Colonic mucosa (tissue), 4 donors: ENCODE data around the gene IDH2. TPM values are rescaled to one million over a fixed set of nuclear protein-coding genes. Genes with fewer than 3 reads are reported as not detected.
A peak's percentile ranks its signal among the peaks of the same experiment; 100 is the strongest.

Experiments
- DNase-seq: peaks from one replicate; pipeline ENCODE4 v3.0.0-alpha.2; 2020
- H3K27ac ChIP-seq: fragments of 200-600 bp; one replicate; pipeline ENCODE4 v1.8.0; 2021
- H3K27me3 ChIP-seq: fragments of 200-600 bp; one replicate; pipeline ENCODE4 v1.8.0; 2021
- H3K36me3 ChIP-seq: fragments of 200-600 bp; one replicate; pipeline ENCODE4 v1.8.0; 2021
- H3K4me1 ChIP-seq: fragments of 200-600 bp; one replicate; pipeline ENCODE4 v1.8.0; 2021; ENCODE audit warnings: mild to moderate bottlenecking
- H3K4me3 ChIP-seq: fragments of 200-600 bp; one replicate; pipeline ENCODE4 v1.8.0; 2021
- H3K9ac ChIP-seq, 2 donors: one replicate each; pipeline ENCODE4 v1.7.0; 2013; ENCODE audit warnings: control low read depth in 2 of 2, low read depth in 2 of 2, low read length in 2 of 2
- H3K9me3 ChIP-seq: fragments of 200-600 bp; one replicate; pipeline ENCODE4 v1.8.0; 2021
- CTCF ChIP-seq: fragments of 200-600 bp; IDR thresholded peaks from one replicate; pipeline ENCODE4 v1.8.0; 2022; ENCODE audit warnings: antibody characterized with exemption, mild to moderate bottlenecking
- intact Hi-C: fragments of 100-400 bp; cut with DNase I; formaldehyde crosslinking; loops from one replicate; pipeline ENCODE4 v1.14.1; 2022
- total RNA-seq, 2 donors: library from RNA; stranded (reverse); fragmentation: NEBNext Ultra II Directional in 1 of 2; extraction: Animal tissue kit (Norgen Biotek cat#: 25700) in 1 of 2; gene quantifications; one replicate each; pipeline ENCODE4 v1.2.1, GENCODE V29; 2021
- donor health status: healthy.
- donor health status: DM: no; HTN: no; CAD: no.
- donor health status: DM: no; HTN: no; CAD: no.

Gene IDH2
- total RNA-seq, 2 donors from 2014 or later: 201 to 286 TPM

DNA sequence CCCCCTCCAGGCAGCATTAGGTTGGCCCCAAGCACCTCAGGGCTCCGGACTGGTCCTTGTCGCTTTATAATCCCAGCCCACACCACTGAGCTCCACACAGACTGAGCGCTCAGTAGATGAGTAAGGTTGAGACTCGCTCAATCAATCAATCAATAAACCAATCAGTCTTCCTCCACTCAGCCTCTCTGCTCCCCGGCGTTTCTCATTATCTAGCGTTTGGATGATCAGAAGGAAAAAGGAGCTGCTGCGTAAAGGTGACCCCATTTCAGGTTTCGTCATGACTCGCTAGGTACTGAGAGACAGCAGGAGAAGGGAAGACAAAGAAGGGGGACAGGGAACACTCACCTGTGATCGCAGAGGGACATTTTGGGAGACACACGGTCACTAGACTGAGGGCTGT lies 59.9 kb downstream of the IDH2 start:
- H3K4me3 ChIP-seq: no peak overlapping the region
- H3K4me1 ChIP-seq: peaks cover 17% of the 10 kb centered on the region
- H3K27ac ChIP-seq: no peak overlapping the region
- no peaks in the 10 kb centered on the region for H3K36me3 ChIP-seq
- no peak overlapping the region for H3K9ac ChIP-seq
- DNase-seq: no peak
- TF ChIP-seq CTCF: no peak
- no peaks in the 10 kb centered on the region for H3K9me3 ChIP-seq
- intact Hi-C loops: no loop called here
- no peaks in the 10 kb centered on the region for H3K27me3 ChIP-seq

DNA sequence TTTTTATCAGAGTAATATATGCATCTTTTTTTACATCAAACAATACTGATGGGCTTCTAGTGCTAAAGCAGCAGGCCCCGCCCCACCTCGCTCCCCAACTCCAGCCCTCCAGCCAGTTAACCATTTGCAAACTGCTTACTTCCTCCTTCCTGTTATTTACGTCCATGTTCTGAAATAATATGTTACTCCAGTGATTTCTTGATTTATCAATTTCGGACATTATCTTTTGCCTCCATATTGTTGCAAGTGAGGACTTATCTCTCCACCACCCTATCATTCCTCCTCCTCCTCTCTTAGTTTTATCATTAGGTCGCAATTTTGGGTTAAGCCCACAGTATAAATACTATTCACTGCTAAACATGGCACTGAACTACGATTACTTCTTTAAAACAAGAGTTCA lies 61.6 kb downstream of the IDH2 start:
- no peak overlapping the region for H3K4me3 ChIP-seq
- DNase-seq: no peak
- H3K9ac ChIP-seq: peak overlapping the region in 1 of 2 donors; percentile 64
- no peaks in the 10 kb centered on the region for H3K36me3 ChIP-seq
- no peaks in the 10 kb centered on the region for H3K27me3 ChIP-seq
- no peak overlapping the region for H3K27ac ChIP-seq
- intact Hi-C loops: no loop called here
- H3K4me1 ChIP-seq: peaks cover 9% of the 10 kb centered on the region
- no peaks in the 10 kb centered on the region for H3K9me3 ChIP-seq
- no peak for TF ChIP-seq CTCF

DNA sequence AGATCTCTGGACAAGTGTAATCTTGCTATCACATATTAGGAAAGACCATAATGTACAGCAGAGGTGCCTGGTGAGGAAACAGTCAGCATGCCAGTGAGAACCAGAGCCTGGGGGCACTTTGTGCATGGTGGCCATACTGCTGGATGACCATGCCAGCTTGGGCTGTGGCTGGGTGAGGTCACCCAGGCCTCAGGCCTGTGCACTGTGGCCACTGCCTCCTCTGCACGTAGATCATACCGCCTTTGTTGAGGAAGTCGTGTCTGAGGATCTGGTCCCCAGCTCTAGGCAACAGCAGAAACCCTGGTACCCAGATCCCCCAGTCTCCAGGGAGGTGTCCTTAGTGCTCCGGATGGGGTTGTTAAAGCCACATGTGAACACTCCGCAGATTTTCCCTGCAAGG lies 62.3 kb downstream of the IDH2 start:
- no peak overlapping the region for H3K4me3 ChIP-seq
- no peaks in the 10 kb centered on the region for H3K36me3 ChIP-seq
- H3K27ac ChIP-seq: no peak overlapping the region
- peaks cover 16% of the 10 kb centered on the region for H3K4me1 ChIP-seq
- DNase-seq: no peak
- no peaks in the 10 kb centered on the region for H3K9me3 ChIP-seq
- intact Hi-C loops: no loop called here
- H3K9ac ChIP-seq: no peak overlapping the region
- TF ChIP-seq CTCF: no peak
- H3K27me3 ChIP-seq: no peaks in the 10 kb centered on the region

DNA sequence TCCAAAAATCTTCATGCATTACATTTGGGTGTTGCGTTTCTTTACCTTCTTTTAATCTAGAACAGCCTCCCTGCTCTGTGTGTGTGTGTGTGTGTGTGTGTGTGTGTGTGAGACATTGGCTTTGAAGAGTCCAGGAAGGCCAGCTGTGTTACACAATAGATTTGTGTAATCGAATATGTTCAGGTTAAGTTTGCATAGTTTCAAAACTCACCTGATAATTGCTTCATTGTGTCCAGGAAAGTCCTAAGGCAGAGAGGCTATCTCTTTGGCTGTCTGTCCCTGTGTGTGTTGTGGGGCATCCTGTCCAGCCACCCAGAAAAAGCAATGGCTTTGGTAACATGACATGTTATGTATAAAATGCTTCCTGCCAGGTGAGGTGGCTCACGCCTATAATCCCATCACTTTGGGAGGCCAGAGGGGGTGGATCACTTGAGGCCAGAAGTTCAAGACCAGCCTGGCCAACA lies 63.6 kb downstream of the IDH2 start:
- no peak for DNase-seq
- Histone ChIP-seq H3K4me1 (peaks cover 25% of the 10 kb centered on the region), H3K27ac (no peak overlapping the region), H3K27me3 (no peaks in the 10 kb centered on the region), H3K9ac (no peak overlapping the region), H3K36me3 (no peaks in the 10 kb centered on the region), H3K9me3 (no peaks in the 10 kb centered on the region), H3K4me3 (no peak overlapping the region)
- intact Hi-C loops: no loop called here
- no peak for TF ChIP-seq CTCF

DNA sequence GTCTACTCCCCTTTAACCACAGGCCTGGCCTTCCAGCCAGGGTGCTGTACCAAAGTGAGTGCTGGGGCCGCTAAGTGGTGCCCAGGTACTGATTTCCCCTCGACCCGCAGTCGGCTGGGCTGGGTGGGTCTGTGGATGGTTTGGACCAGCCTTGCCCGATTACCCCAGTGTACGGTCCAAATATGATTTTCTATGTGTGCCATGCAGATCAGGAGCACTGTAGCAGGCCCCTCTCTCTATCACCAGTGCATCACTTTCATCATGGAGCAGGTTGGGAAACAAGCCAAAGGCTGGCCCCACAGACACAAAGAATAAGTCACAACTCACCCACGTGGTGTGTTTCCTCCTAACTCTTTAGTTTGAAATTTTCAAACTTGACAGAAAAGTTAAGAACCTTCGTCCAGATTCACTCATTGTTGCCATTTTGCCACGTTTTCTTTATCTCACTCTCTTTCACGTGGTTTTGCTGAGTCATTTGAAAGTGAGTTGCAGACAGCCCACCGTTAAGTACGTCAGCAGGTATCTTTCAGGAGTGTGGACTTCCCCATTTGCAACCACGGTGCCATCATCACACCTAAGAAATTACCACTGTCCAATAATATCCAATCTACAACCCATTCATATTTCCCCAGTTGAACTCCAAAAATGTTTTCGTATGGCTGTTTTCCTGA lies 64.2 kb downstream of the IDH2 start:
- no peaks in the 10 kb centered on the region for H3K9me3 ChIP-seq
- no peak overlapping the region for H3K9ac ChIP-seq
- peaks cover 31% of the 10 kb centered on the region for H3K4me1 ChIP-seq
- H3K36me3 ChIP-seq: no peaks in the 10 kb centered on the region
- H3K27me3 ChIP-seq: no peaks in the 10 kb centered on the region
- TF ChIP-seq CTCF: no peak
- DNase-seq: no peak
- intact Hi-C loops: no loop called here
- no peak overlapping the region for H3K4me3 ChIP-seq
- no peak overlapping the region for H3K27ac ChIP-seq
